HepG2 (cell line): Measurements from ENCODE around the gene CASP4. TPM values are rescaled to one million over a fixed set of nuclear protein-coding genes. Genes with fewer than 3 reads are reported as not detected.

ENCODE experiments used
- DR1 ChIP-seq: sonication (generic); formaldehyde crosslinking; IDR thresholded peaks from 2 replicates; pipeline ENCODE4 v1.8.0; 2021; ENCODE audit warnings: mild to moderate bottlenecking, missing genetic modification reagents, inconsistent platforms
- ELF4 ChIP-seq: sonication (generic); formaldehyde crosslinking; IDR thresholded peaks from 2 replicates; pipeline ENCODE4 v1.5.0; 2020; ENCODE audit warnings: missing genetic modification reagents, mild to moderate bottlenecking, moderate library complexity, borderline replicate concordance
- FOXC1 ChIP-seq: sonication (generic); formaldehyde crosslinking; IDR thresholded peaks from 2 replicates; pipeline ENCODE4 v1.8.0; 2022; ENCODE audit warnings: mild to moderate bottlenecking, missing genetic modification reagents, borderline replicate concordance
- HDAC2 ChIP-seq: sonication (generic); formaldehyde crosslinking; IDR thresholded peaks from 2 replicates; pipeline ENCODE4 v1.4.0; 2020; ENCODE audit warnings: missing genetic modification reagents
- HIC2 ChIP-seq: sonication (generic); formaldehyde crosslinking; IDR thresholded peaks from 2 replicates; pipeline ENCODE4 v1.9.0; 2022; ENCODE audit warnings: low read depth, missing genetic modification reagents
- HMGXB4 ChIP-seq, 2 experiments: sonication (generic) in 1 of 2; formaldehyde crosslinking in 1 of 2; IDR thresholded peaks; 2 replicates each; pipeline versions ENCODE4 v1.4.0 to v1.6.1; 2018 to 2020; ENCODE audit warnings: missing genetic modification reagents in 2 of 2, borderline replicate concordance in 1 of 2, low read depth in 1 of 2, mild to moderate bottlenecking in 1 of 2, missing biosample characterization in 1 of 2
- KLF11 ChIP-seq: IDR thresholded peaks from 2 replicates; pipeline ENCODE4 v1.6.1; 2016; ENCODE audit warnings: missing compliant biosample characterization
- PCBP2 ChIP-seq: fragments of 200-400 bp; formaldehyde crosslinking; optimal IDR thresholded peaks from 2 replicates; pipeline ENCODE3; 2018; ENCODE audit warnings: low read length, low read depth; ENCODE audit not compliant: poor library complexity, severe bottlenecking
- PLRG1 ChIP-seq: fragments of 450-650 bp; conservative IDR thresholded peaks from 2 replicates; pipeline ENCODE4 v1.6.1; 2016
- POLR2AphosphoS5 ChIP-seq: IDR thresholded peaks from 2 replicates; pipeline ENCODE4 v1.6.1; 2012; ENCODE audit warnings: low read depth, low read length
- SAP130 ChIP-seq: IDR thresholded peaks from 2 replicates; pipeline ENCODE4 v1.6.1; 2016; ENCODE audit warnings: low read depth
- SATB2 ChIP-seq: sonication (generic); formaldehyde crosslinking; IDR thresholded peaks from 2 replicates; pipeline ENCODE4 v1.5.0; 2020; ENCODE audit warnings: missing genetic modification reagents
- SNAI1 ChIP-seq: sonication (generic); formaldehyde crosslinking; IDR thresholded peaks from 2 replicates; pipeline ENCODE4 v1.5.0; 2020; ENCODE audit warnings: mild to moderate bottlenecking, missing genetic modification reagents, borderline replicate concordance
- SSRP1 ChIP-seq: IDR thresholded peaks from 2 replicates; pipeline ENCODE4 v1.6.1; 2016; ENCODE audit warnings: control low read depth
- TBX3 ChIP-seq: fragments of 450-650 bp; IDR thresholded peaks from 2 replicates; pipeline ENCODE4 v1.6.1; 2017; ENCODE audit warnings: antibody characterized with exemption, mild to moderate bottlenecking, inconsistent platforms, borderline replicate concordance
- U2AF1 ChIP-seq: fragments of 200-400 bp; formaldehyde crosslinking; optimal IDR thresholded peaks from 2 replicates; pipeline ENCODE3; 2017; ENCODE audit warnings: mild to moderate bottlenecking, low read depth, low read length
- XBP1 ChIP-seq: sonication (generic); formaldehyde crosslinking; IDR thresholded peaks from 2 replicates; pipeline ENCODE4 v1.5.0; 2020; ENCODE audit warnings: missing genetic modification reagents
- ZBTB2 ChIP-seq: sonication (generic); formaldehyde crosslinking; IDR thresholded peaks from 2 replicates; pipeline ENCODE4 v1.8.0; 2022; ENCODE audit warnings: low read depth, missing genetic modification reagents
- ZFX ChIP-seq: sonication (generic); formaldehyde crosslinking; IDR thresholded peaks from 2 replicates; pipeline ENCODE4 v1.4.0; 2020; ENCODE audit warnings: mild to moderate bottlenecking, low read depth, missing genetic modification reagents, moderate library complexity
- ZNF329 ChIP-seq: sonication (generic); formaldehyde crosslinking; IDR thresholded peaks from 2 replicates; pipeline ENCODE4 v1.9.0; 2021; ENCODE audit warnings: low read depth, mild to moderate bottlenecking, missing genetic modification reagents
- ZNF414 ChIP-seq: sonication (generic); formaldehyde crosslinking; IDR thresholded peaks from 2 replicates; pipeline ENCODE4 v1.5.0; 2020; ENCODE audit warnings: missing genetic modification reagents
- ZNF678 ChIP-seq: sonication (generic); formaldehyde crosslinking; IDR thresholded peaks from 2 replicates; pipeline ENCODE4 v1.4.0; 2020; ENCODE audit warnings: mild to moderate bottlenecking, missing genetic modification reagents
- ZNF800 ChIP-seq: sonication (generic); formaldehyde crosslinking; IDR thresholded peaks from 2 replicates; pipeline ENCODE4 v1.4.0; 2020; ENCODE audit warnings: missing genetic modification reagents
- ZSCAN30 ChIP-seq: sonication (generic); formaldehyde crosslinking; IDR thresholded peaks from 2 replicates; pipeline ENCODE4 v1.5.0; 2020; ENCODE audit warnings: mild to moderate bottlenecking, missing genetic modification reagents
- polyA plus RNA-seq, 8 experiments: library from polyadenylated mRNA; depleted of rRNA in 3 of 8; stranded (reverse) in 7 of 8; unstranded in 1 of 8; fragments of >200 nt; fragmentation: Illumina TruSeq in 4 of 8; extraction: Trizol in 4 of 8; gene quantifications; 2 replicates each; pipeline versions ENCODE4 v1.2.1 to v1.2.3, GENCODE V29; 2011 to 2016; ENCODE audit warnings: low read depth in 4 of 8, missing spikeins in 1 of 8, mixed read lengths in 1 of 8; ENCODE audit not compliant: insufficient read depth in 1 of 8
- total RNA-seq, 5 experiments: library from RNA; depleted of rRNA; stranded (reverse); fragments of >200 nt; fragmentation: Illumina TruSeq; extraction: Trizol; gene quantifications; 2 replicates each; pipeline ENCODE4 v1.2.3, GENCODE V29; 2016; ENCODE audit warnings: low read depth in 1 of 5

Gene CASP4
- total and polyA plus RNA-seq, 2 of the 13 experiments (the other 11 are each of a cell fraction or from before 2014, with no cell fraction given) = 56.4 to 69.8 TPM

GRCh38 chr11:104925850-104926249 lies 42.5 kb downstream of the CASP4 start (continued):
- no peak for TF ChIP-seq ELF4 (CRISPR knock-in tag)
- TF ChIP-seq ZNF800 (CRISPR knock-in tag) = no peak
- TF ChIP-seq TBX3 = no peak
- no peak for TF ChIP-seq POLR2AphosphoS5
- TF ChIP-seq SATB2 (CRISPR knock-in tag) = no peak
- TF ChIP-seq DR1 = no peak
- no peak for TF ChIP-seq KLF11 (CRISPR knock-in tag)
- TF ChIP-seq U2AF1 = no peak
- no peak for TF ChIP-seq ZNF329 (CRISPR knock-in tag)
- 0 out of 4 replicates have a peak, but pooled peaks of 1 of the 2 experiments have one; percentile 11 for TF ChIP-seq HMGXB4 (CRISPR knock-in tag; IDR thresholded peaks at IDR 0.05; ENCODE audit: borderline replicate concordance in 1 of 2, low read depth in 1 of 2)
- TF ChIP-seq PLRG1 = no peak
- TF ChIP-seq ZNF414 (CRISPR knock-in tag) = no peak
- no peak for TF ChIP-seq HIC2 (CRISPR knock-in tag)
- TF ChIP-seq SSRP1 = no peak
- TF ChIP-seq SNAI1 (CRISPR knock-in tag) = no peak
- TF ChIP-seq PCBP2 = no peak
- no peak for TF ChIP-seq SAP130 (CRISPR knock-in tag)
- peak; percentile 63; the same call in 1 of the 2 replicates for TF ChIP-seq FOXC1 (CRISPR knock-in tag)
- TF ChIP-seq ZNF678 = no peak
- no peak for TF ChIP-seq ZSCAN30
- no peak for TF ChIP-seq ZBTB2 (CRISPR knock-in tag)
- peak; percentile 54; the same call in 1 of the 2 replicates for TF ChIP-seq ZFX (CRISPR knock-in tag)
- no peak for TF ChIP-seq XBP1 (CRISPR knock-in tag)
- TF ChIP-seq HDAC2 (CRISPR knock-in tag) = no peak
